ENCODE measurements around the gene DR1. TPM values are rescaled to one million over a fixed set of nuclear protein-coding genes. Genes with fewer than 3 reads are reported as not detected.

DR1 gene
- polyA plus RNA-seq, 3 donors, result 13.5 to 61.8 (median 61.0) TPM

- Mint-ChIP-seq H3K9me3 (no peaks in the 10 kb centered on the region), H3K27me3 (ENCODE audit: low read depth in 3 of 3) (no peaks in the 10 kb centered on the region), H3K4me1 (peaks cover 42% of the 10 kb centered on the region), H3K4me3 (no peak overlapping the region), H3K27ac (peak overlapping the region in 2 of 7 donors; percentile 31 to 76), H3K36me3 (peaks cover 38 to 44% of the 10 kb centered on the region in 2 donors)
- peaks cover 44 to 51% of the 10 kb centered on the region in 2 donors for H3K36me3 ChIP-seq (replicated peaks in 1 of 2; ENCODE audit: control insufficient read depth in 1 of 2, insufficient read depth in 2 of 2, low read length in 2 of 2)
- DNase-seq, result no peak
- TF ChIP-seq CTCF (IDR thresholded peaks at IDR 0.05), result no peak
- intact Hi-C loops (cut with micrococcal nuclease), result loop anchor here in 1 of 2 donors (10.0 kb wide), 1 partner anchor 492 kb away; no protein-coding TSS in a partner anchor
- peaks cover 96% of the 10 kb centered on the region for H4K20me1 ChIP-seq (ENCODE audit: insufficient read depth, low read length)
- peaks cover 99% of the 10 kb centered on the region for H3K79me2 ChIP-seq (ENCODE audit: insufficient read depth, low read length)
- no peaks in the 10 kb centered on the region for H3K9me3 ChIP-seq (replicated peaks in 1 of 2; ENCODE audit: control insufficient read depth in 1 of 2, insufficient read depth in 1 of 2, low read length in 2 of 2)
- no peak overlapping the region for H3K9ac ChIP-seq (ENCODE audit: insufficient read depth, low read length, poor library complexity, severe bottlenecking)
- H3K4me3 ChIP-seq (replicated peaks in 1 of 3; ENCODE audit: low read depth in 2 of 3, low read length in 3 of 3), result no peak overlapping the region
- no peak overlapping the region for H3K4me2 ChIP-seq (replicated peaks; ENCODE audit: extremely low read depth, low read length, poor library complexity, severe bottlenecking)
- H3K27me3 ChIP-seq (ENCODE audit: control insufficient read depth in 2 of 2, insufficient read depth in 2 of 2, low read length in 2 of 2), result no peaks in the 10 kb centered on the region
- no peak overlapping the region for H3K27ac ChIP-seq (ENCODE audit: low read depth in 1 of 2, low read length in 2 of 2)
- no peak overlapping the region for H2AFZ ChIP-seq (ENCODE audit: insufficient read depth, low read depth, low read length, poor library complexity, severe bottlenecking)
- H3K4me1 ChIP-seq (ENCODE audit: control insufficient read depth in 1 of 2, insufficient read depth in 2 of 2, low read length in 2 of 2), result peaks cover 21 to 33% of the 10 kb centered on the region in 2 donors
Measured at GRCh38 chr1:93352376-93352775, 6.7 kb downstream of the DR1 start.

GRCh38 chr1:93353286-93353685, 7.6 kb downstream of the DR1 start:
- Mint-ChIP-seq H3K4me1 (peaks cover 43% of the 10 kb centered on the region), H3K9me3 (peaks cover 0 to 1% (median 0%) of the 10 kb centered on the region in 7 donors), H3K4me3 (no peak overlapping the region), H3K27me3 (ENCODE audit: low read depth in 3 of 3) (peaks cover 0 to 2% (median 0%) of the 10 kb centered on the region in 3 donors), H3K36me3 (peaks cover 45 to 51% of the 10 kb centered on the region in 2 donors), H3K27ac (peak overlapping the region in 2 of 7 donors; percentile 10 to 69)
- no CpG with 5 or more reads among the region's 1 CpG for WGBS (ENCODE audit: insufficient coverage)
- Histone ChIP-seq H3K9me3 (replicated peaks in 1 of 2; ENCODE audit: control insufficient read depth in 1 of 2, insufficient read depth in 1 of 2, low read length in 2 of 2) (no peaks in the 10 kb centered on the region), H2AFZ (ENCODE audit: insufficient read depth, low read depth, low read length, poor library complexity, severe bottlenecking) (no peak overlapping the region), H3K4me3 (replicated peaks in 1 of 3; ENCODE audit: low read depth in 2 of 3, low read length in 3 of 3) (no peak overlapping the region), H3K9ac (ENCODE audit: insufficient read depth, low read length, poor library complexity, severe bottlenecking) (no peak overlapping the region), H3K79me2 (ENCODE audit: insufficient read depth, low read length) (peaks cover 98% of the 10 kb centered on the region), H3K27ac (ENCODE audit: low read depth in 1 of 2, low read length in 2 of 2) (no peak overlapping the region), H4K20me1 (ENCODE audit: insufficient read depth, low read length) (peaks cover 94% of the 10 kb centered on the region), H3K36me3 (replicated peaks in 1 of 2; ENCODE audit: control insufficient read depth in 1 of 2, insufficient read depth in 2 of 2, low read length in 2 of 2) (peaks cover 45 to 59% of the 10 kb centered on the region in 2 donors), H3K4me1 (ENCODE audit: control insufficient read depth in 1 of 2, insufficient read depth in 2 of 2, low read length in 2 of 2) (peaks cover 30 to 33% of the 10 kb centered on the region in 2 donors), H3K27me3 (ENCODE audit: control insufficient read depth in 2 of 2, insufficient read depth in 2 of 2, low read length in 2 of 2) (no peaks in the 10 kb centered on the region), H3K4me2 (replicated peaks; ENCODE audit: extremely low read depth, low read length, poor library complexity, severe bottlenecking) (no peak overlapping the region)
- intact Hi-C loops (cut with micrococcal nuclease), result loop anchor here in 1 of 2 donors (10.0 kb wide), 1 partner anchor 492 kb away; no protein-coding TSS in a partner anchor
- DNase-seq, result no peak
- no peak for TF ChIP-seq CTCF (IDR thresholded peaks at IDR 0.05)
